ENCODE results near the gene BCHE. TPM values are rescaled to one million over a fixed set of nuclear protein-coding genes. Genes with fewer than 3 reads are reported as not detected.

BCHE gene
- total RNA-seq, 1 experiment from 2014 or later, result 1.3 TPM

GRCh38 chr3:165859061-165859460 lies 21.8 kb upstream of the BCHE start:
- no peak overlapping the region for H3K4me3 Mint-ChIP-seq (ENCODE audit: low read depth, unreplicated experiment)
- H3K4me1 Mint-ChIP-seq (ENCODE audit: low read depth, unreplicated experiment), result peaks cover 7% of the 10 kb centered on the region
- BruUV-seq (replicated peaks), result no TSS peak
- intact Hi-C loops (cut with micrococcal nuclease; ENCODE audit: unreplicated experiment), result loop anchor here (5.0 to 10.0 kb wide), 2 partner anchors 828 to 1046 kb away; no protein-coding TSS in a partner anchor
- DNase-seq, result no peak
- H3K27ac Mint-ChIP-seq (ENCODE audit: unreplicated experiment), result no peak overlapping the region
- no peak for TF ChIP-seq CTCF (IDR thresholded peaks at IDR 0.05; ENCODE audit: unreplicated experiment)
- H3K9me3 Mint-ChIP-seq (ENCODE audit: low read depth, unreplicated experiment), result peaks cover 4% of the 10 kb centered on the region
- CTCF ChIA-PET, result no interaction called here
- no peaks in the 10 kb centered on the region for H3K36me3 Mint-ChIP-seq (ENCODE audit: insufficient read depth, unreplicated experiment)
- no peaks in the 10 kb centered on the region for H3K27me3 Mint-ChIP-seq (ENCODE audit: unreplicated experiment)

GRCh38 chr3:165855581-165855980 lies 18.4 kb upstream of the BCHE start:
- CTCF ChIA-PET, result interaction anchor here (1.0 to 1.3 kb wide), 2 partner anchors 8 to 20 kb away, joined by 3 read pairs; no protein-coding TSS in a partner anchor
- Mint-ChIP-seq H3K27ac (ENCODE audit: unreplicated experiment) (no peak overlapping the region), H3K36me3 (ENCODE audit: insufficient read depth, unreplicated experiment) (no peaks in the 10 kb centered on the region), H3K4me3 (ENCODE audit: low read depth, unreplicated experiment) (no peak overlapping the region), H3K4me1 (ENCODE audit: low read depth, unreplicated experiment) (peaks cover 7% of the 10 kb centered on the region), H3K9me3 (ENCODE audit: low read depth, unreplicated experiment) (peaks cover 4% of the 10 kb centered on the region), H3K27me3 (ENCODE audit: unreplicated experiment) (no peaks in the 10 kb centered on the region)
- BruUV-seq (replicated peaks), result no TSS peak
- intact Hi-C loops (cut with micrococcal nuclease; ENCODE audit: unreplicated experiment), result loop anchor here (2.0 to 10.0 kb wide), 3 partner anchors 832 to 1177 kb away; no protein-coding TSS in a partner anchor
- DNase-seq, result no peak
- TF ChIP-seq CTCF (IDR thresholded peaks at IDR 0.05; ENCODE audit: unreplicated experiment), result no peak

GRCh38 chr3:165854696-165855095 lies 17.5 kb upstream of the BCHE start:
- Mint-ChIP-seq H3K36me3 (ENCODE audit: insufficient read depth, unreplicated experiment) (no peaks in the 10 kb centered on the region), H3K4me3 (ENCODE audit: low read depth, unreplicated experiment) (no peak overlapping the region), H3K4me1 (ENCODE audit: low read depth, unreplicated experiment) (peaks cover 7% of the 10 kb centered on the region), H3K27ac (ENCODE audit: unreplicated experiment) (no peak overlapping the region), H3K9me3 (ENCODE audit: low read depth, unreplicated experiment) (peaks cover 4% of the 10 kb centered on the region), H3K27me3 (ENCODE audit: unreplicated experiment) (no peaks in the 10 kb centered on the region)
- DNase-seq, result no peak
- intact Hi-C loops (cut with micrococcal nuclease; ENCODE audit: unreplicated experiment), result loop anchor here (2.0 to 10.0 kb wide), 5 partner anchors 512 to 1498 kb away; no protein-coding TSS in a partner anchor
- CTCF ChIA-PET, result interaction anchor here (0.6 to 1.3 kb wide), 4 partner anchors 13 to 600 kb away, joined by 3 to 5 read pairs (median 3); no protein-coding TSS in a partner anchor
- no TSS peak for BruUV-seq (replicated peaks)
- peak; percentile 90 for TF ChIP-seq CTCF (IDR thresholded peaks at IDR 0.05; ENCODE audit: unreplicated experiment)

GRCh38 chr3:165852711-165853110 lies 15.5 kb upstream of the BCHE start:
- Mint-ChIP-seq H3K36me3 (ENCODE audit: insufficient read depth, unreplicated experiment) (no peaks in the 10 kb centered on the region), H3K27ac (ENCODE audit: unreplicated experiment) (no peak overlapping the region), H3K27me3 (ENCODE audit: unreplicated experiment) (no peaks in the 10 kb centered on the region), H3K4me1 (ENCODE audit: low read depth, unreplicated experiment) (peaks cover 7% of the 10 kb centered on the region), H3K4me3 (ENCODE audit: low read depth, unreplicated experiment) (no peak overlapping the region), H3K9me3 (ENCODE audit: low read depth, unreplicated experiment) (peaks cover 8% of the 10 kb centered on the region)
- DNase-seq, result no peak
- no peak for TF ChIP-seq CTCF (IDR thresholded peaks at IDR 0.05; ENCODE audit: unreplicated experiment)
- no TSS peak for BruUV-seq (replicated peaks)
- CTCF ChIA-PET, result interaction anchor here (0.5 kb wide), 1 partner anchor 1284 kb away, joined by 3 read pairs; no protein-coding TSS in a partner anchor
- intact Hi-C loops (cut with micrococcal nuclease; ENCODE audit: unreplicated experiment), result loop anchor here (5.0 to 10.0 kb wide), 3 partner anchors 510 to 1500 kb away; no protein-coding TSS in a partner anchor

Measured in Calu3 (cell line).